ENCODE data around the gene SAMHD1.

GRCh38 chr20:36886859-36887751 is 64.4 kb downstream of the SAMHD1 start:
- TF ChIP-seq, protein P1, sequence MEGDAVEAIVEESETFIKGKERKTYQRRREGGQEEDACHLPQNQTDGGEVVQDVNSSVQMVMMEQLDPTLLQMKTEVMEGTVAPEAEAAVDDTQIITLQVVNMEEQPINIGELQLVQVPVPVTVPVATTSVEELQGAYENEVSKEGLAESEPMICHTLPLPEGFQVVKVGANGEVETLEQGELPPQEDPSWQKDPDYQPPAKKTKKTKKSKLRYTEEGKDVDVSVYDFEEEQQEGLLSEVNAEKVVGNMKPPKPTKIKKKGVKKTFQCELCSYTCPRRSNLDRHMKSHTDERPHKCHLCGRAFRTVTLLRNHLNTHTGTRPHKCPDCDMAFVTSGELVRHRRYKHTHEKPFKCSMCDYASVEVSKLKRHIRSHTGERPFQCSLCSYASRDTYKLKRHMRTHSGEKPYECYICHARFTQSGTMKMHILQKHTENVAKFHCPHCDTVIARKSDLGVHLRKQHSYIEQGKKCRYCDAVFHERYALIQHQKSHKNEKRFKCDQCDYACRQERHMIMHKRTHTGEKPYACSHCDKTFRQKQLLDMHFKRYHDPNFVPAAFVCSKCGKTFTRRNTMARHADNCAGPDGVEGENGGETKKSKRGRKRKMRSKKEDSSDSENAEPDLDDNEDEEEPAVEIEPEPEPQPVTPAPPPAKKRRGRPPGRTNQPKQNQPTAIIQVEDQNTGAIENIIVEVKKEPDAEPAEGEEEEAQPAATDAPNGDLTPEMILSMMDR (IDR thresholded peaks at IDR 0.05) = peak; percentile 92 to 93 (median 93)
- TF ChIP-seq POLR2A (IDR thresholded peaks at IDR 0.05) = no peak
